GM19468 (cell line): Measurements from ENCODE around the gene MRLN.
"Not testable (repeated sequence)": the region's sequence is repeated elsewhere in the genome, so short reads cannot be mapped to it uniquely, and the experiment has no call there.

Source experiments
- ATAC-seq: cut with Tn5 transposase; IDR thresholded peaks from one replicate; pipeline ENCODE4 v1.9.1; 2021; ENCODE audit warnings: mild to moderate bottlenecking, moderate library complexity, moderate number of reproducible peaks; ENCODE audit not compliant: unreplicated experiment; ENCODE audit errors: extremely low read depth

MRLN gene

GRCh38 chr10:59748834-59749233 lies 4.4 kb downstream of the MRLN start:
- ATAC-seq = no peak

- no peak for ATAC-seq
Measured at GRCh38 chr10:59745163-59745650, 8.0 kb downstream of the MRLN start.

GRCh38 chr10:59744762-59745161 lies 8.5 kb downstream of the MRLN start:
- ATAC-seq = not testable (repeated sequence)

GRCh38 chr10:59744156-59744555 lies 9.1 kb downstream of the MRLN start:
- not testable (repeated sequence) for ATAC-seq

- no peak for ATAC-seq
Measured at GRCh38 chr10:59741583-59741982, 11.7 kb downstream of the MRLN start.

GRCh38 chr10:59741048-59741447 lies 12.2 kb downstream of the MRLN start:
- ATAC-seq = no peak

GRCh38 chr10:59736749-59737148 lies 16.5 kb downstream of the MRLN start:
- ATAC-seq = no peak

- no peak for ATAC-seq
Measured at GRCh38 chr10:59735296-59735695, 18.0 kb downstream of the MRLN start.

GRCh38 chr10:59734014-59734462 lies 19.2 kb downstream of the MRLN start:
- no peak for ATAC-seq

GRCh38 chr10:59733321-59734013 lies 19.8 kb downstream of the MRLN start:
- ATAC-seq = not testable (repeated sequence)

- ATAC-seq = not testable (repeated sequence)
Measured at GRCh38 chr10:59732849-59733248, 20.4 kb downstream of the MRLN start.

GRCh38 chr10:59729167-59729566 lies 24.1 kb downstream of the MRLN start:
- not testable (repeated sequence) for ATAC-seq

- no peak for ATAC-seq
Measured at GRCh38 chr10:59724098-59724938, 28.9 kb downstream of the MRLN start.

GRCh38 chr10:59720377-59720776 lies 32.9 kb downstream of the MRLN start:
- ATAC-seq = no peak

GRCh38 chr10:59719374-59719773 lies 33.9 kb downstream of the MRLN start:
- no peak for ATAC-seq

- ATAC-seq = no peak
Measured at GRCh38 chr10:59718257-59718656, 35.0 kb downstream of the MRLN start.

- no peak for ATAC-seq
Measured at GRCh38 chr10:59713196-59713821, 39.9 kb downstream of the MRLN start.

- no peak for ATAC-seq
Measured at GRCh38 chr10:59711871-59712494, 41.3 kb downstream of the MRLN start.

GRCh38 chr10:59709395-59710125 lies 43.7 kb downstream of the MRLN start, which contains the start of gene SLC16A9:
Gene SLC16A9, minus strand, starts transcription at chr10:59709850. Its CDS starts 25,559 bp downstream, at chr10:59684291.
- peak; percentile 37 for ATAC-seq
